Measurements from ENCODE around the gene CNNM3.
A peak's percentile ranks its signal among the peaks of the same experiment; 100 is the strongest.

CNNM3 gene

GRCh38 chr2:96819128-96819875 lies 3.2 kb downstream of the CNNM3 start (continued):
- no peak for TF ChIP-seq ZNF239 (tag by site-specific recombination; IDR thresholded peaks at IDR 0.05)
- TF ChIP-seq ZBTB20 (tag by site-specific recombination; IDR thresholded peaks at IDR 0.05): peak; percentile 92
- no peak for TF ChIP-seq ZNF354C (tag by site-specific recombination; IDR thresholded peaks at IDR 0.05; ENCODE audit: borderline replicate concordance, low read depth)
- TF ChIP-seq ZNF747 (tag by site-specific recombination; IDR thresholded peaks at IDR 0.05): no peak
- TF ChIP-seq GLIS1 (tag by site-specific recombination; IDR thresholded peaks at IDR 0.05): peak; percentile 43
- TF ChIP-seq CTCF (tag by site-specific recombination; IDR thresholded peaks at IDR 0.05): no peak
- TF ChIP-seq ZNF404 (tag by site-specific recombination; IDR thresholded peaks at IDR 0.05): no peak
- no peak for TF ChIP-seq ZNF670 (tag by site-specific recombination; IDR thresholded peaks at IDR 0.05; ENCODE audit: low read depth)
- no peak for TF ChIP-seq MYNN (tag by site-specific recombination; IDR thresholded peaks at IDR 0.05; ENCODE audit: borderline replicate concordance)
- TF ChIP-seq ZBTB26 (tag by site-specific recombination; optimal IDR thresholded peaks at IDR 0.05): no peak
- no peak for TF ChIP-seq ZNF391 (tag by site-specific recombination; IDR thresholded peaks at IDR 0.05; ENCODE audit: borderline replicate concordance, low read depth)
- TF ChIP-seq ZNF621 (tag by site-specific recombination; IDR thresholded peaks at IDR 0.05): no peak
- TF ChIP-seq ZNF76 (tag by site-specific recombination; IDR thresholded peaks at IDR 0.05; ENCODE audit: borderline replicate concordance, low read depth): no peak
- TF ChIP-seq IKZF3 (tag by site-specific recombination; IDR thresholded peaks at IDR 0.05): no peak
- no peak for TF ChIP-seq ZNF768 (tag by site-specific recombination; IDR thresholded peaks at IDR 0.05)
- no peak for TF ChIP-seq ZNF48 (tag by site-specific recombination; IDR thresholded peaks at IDR 0.05)
- no peak for TF ChIP-seq SP7 (tag by site-specific recombination; IDR thresholded peaks at IDR 0.05)
- TF ChIP-seq ZNF155 (tag by site-specific recombination; IDR thresholded peaks at IDR 0.05): no peak
- TF ChIP-seq PRDM10 (tag by site-specific recombination; IDR thresholded peaks at IDR 0.05): peak; percentile 80
- no peak for TF ChIP-seq EGR2 (tag by site-specific recombination; IDR thresholded peaks at IDR 0.05; ENCODE audit: low read depth)
- no peak for TF ChIP-seq ZNF514 (tag by site-specific recombination; IDR thresholded peaks at IDR 0.05)
- no peak for TF ChIP-seq GLI4 (tag by site-specific recombination; IDR thresholded peaks at IDR 0.05)
- no peak for TF ChIP-seq ZNF560 (tag by site-specific recombination; IDR thresholded peaks at IDR 0.05; ENCODE audit: borderline replicate concordance)
- TF ChIP-seq ZNF561 (tag by site-specific recombination; IDR thresholded peaks at IDR 0.05; ENCODE audit: borderline replicate concordance): no peak
- no peak for TF ChIP-seq ZBTB8A (tag by site-specific recombination; IDR thresholded peaks at IDR 0.05)
- TF ChIP-seq ZNF362 (tag by site-specific recombination; IDR thresholded peaks at IDR 0.05): no peak
- TF ChIP-seq ZNF350 (tag by site-specific recombination; IDR thresholded peaks at IDR 0.05): no peak
- TF ChIP-seq ZNF366 (tag by site-specific recombination; conservative IDR thresholded peaks at IDR 0.05): no peak
- TF ChIP-seq PATZ1 (tag by site-specific recombination; IDR thresholded peaks at IDR 0.05): no peak
- TF ChIP-seq ZNF837 (tag by site-specific recombination; IDR thresholded peaks at IDR 0.05): no peak
- no peak for TF ChIP-seq ZNF423 (tag by site-specific recombination; IDR thresholded peaks at IDR 0.05)
- TF ChIP-seq ZNF791 (tag by site-specific recombination; IDR thresholded peaks at IDR 0.05): no peak
